ENCODE measurements around the gene GAREM1. TPM values are rescaled to one million over a fixed set of nuclear protein-coding genes. Genes with fewer than 3 reads are reported as not detected.

Gene GAREM1
- polyA plus RNA-seq, 1 of the 3 experiments (the other 2 are of a cell fraction), result 2.8 TPM

- POLR2A ChIA-PET, result no interaction called here
- H4K20me1 ChIP-seq (ENCODE audit: insufficient read depth), result 0 out of 2 replicates have a peak, but pooled peaks cover 3% of the 10 kb centered on the region
- H3K9me2 ChIP-seq, result no peaks in the 10 kb centered on the region
- no peaks in the 10 kb centered on the region for H3F3A ChIP-seq (replicated peaks; ENCODE audit: insufficient read depth)
- no peaks in the 10 kb centered on the region for H3K36me3 ChIP-seq (replicated peaks in 1 of 2; ENCODE audit: control insufficient read depth in 1 of 2, insufficient read depth in 2 of 2, low read length in 1 of 2)
- H3K4me3 ChIP-seq (ENCODE audit: low read depth in 2 of 2, low read length in 1 of 2), result no peak overlapping the region
- no peak overlapping the region for H3K9ac ChIP-seq
- H3K27ac ChIP-seq (ENCODE audit: low read depth in 2 of 2, low read length in 1 of 2), result no peak overlapping the region; a peak in 2 of 4 replicates
- H3K79me2 ChIP-seq (ENCODE audit: insufficient read depth), result peaks cover 10% of the 10 kb centered on the region; the same call in 1 of the 2 replicates
- no peaks in the 10 kb centered on the region for H3K9me3 ChIP-seq
- peaks cover 0 to 15% of the 10 kb centered on the region in 2 experiments; a peak in 2 of 4 replicates for H3K4me1 ChIP-seq (ENCODE audit: control insufficient read depth in 1 of 2, insufficient read depth in 2 of 2, low read depth in 1 of 2, low read length in 1 of 2)
- no peak overlapping the region; the same call in 1 of the 2 replicates for H3K4me2 ChIP-seq
- H2AFZ ChIP-seq (ENCODE audit: low read depth), result no peak overlapping the region
- no peaks in the 10 kb centered on the region for H3K27me3 ChIP-seq (ENCODE audit: insufficient read depth)
- CTCF ChIA-PET, result interaction anchor here (1.0 to 4.3 kb wide), 3 partner anchors 15 to 28 kb away, joined by 3 to 33 read pairs (median 5); partner anchors contain the start of gene GAREM1
- TF ChIP-seq TCF12 (IDR thresholded peaks at IDR 0.05) (no peak), JUND (IDR thresholded peaks at IDR 0.05) (no peak), CTCF (IDR thresholded peaks at IDR 0.05) (no peak), GATA2 (CRISPR knock-in tag; IDR thresholded peaks at IDR 0.05) (no peak), ELF1 (IDR thresholded peaks at IDR 0.05) (no peak), FOSL2 (IDR thresholded peaks at IDR 0.05; ENCODE audit: borderline replicate concordance, low read depth) (no peak), EZH2phosphoT487 (IDR thresholded peaks at IDR 0.05; ENCODE audit: borderline replicate concordance, low read depth) (no peak), TAF1 (IDR thresholded peaks at IDR 0.05; ENCODE audit: borderline replicate concordance, low read depth, low read length) (no peak), SMC3 (IDR thresholded peaks at IDR 0.05; ENCODE audit: low read depth, low read length) (no peak), RCOR1 (IDR thresholded peaks at IDR 0.05; ENCODE audit: low read length) (no peak), RAD21 (IDR thresholded peaks at IDR 0.05; ENCODE audit: low read length) (no peak), GABPA (IDR thresholded peaks at IDR 0.05; ENCODE audit: low read depth) (no peak), YY1 (IDR thresholded peaks at IDR 0.05; ENCODE audit: low read depth) (no peak), RFX5 (IDR thresholded peaks at IDR 0.05; ENCODE audit: low read length) (no peak)
- no peak for DNase-seq
Observed at GRCh38 chr18:32442575-32442974, 28.1 kb downstream of the GAREM1 start.

- CTCF ChIA-PET, result interaction anchor here (0.5 to 4.3 kb wide), 4 partner anchors 14 to 143 kb away, joined by 3 to 33 read pairs (median 4); partner anchors contain the start of gene GAREM1
- 0 out of 2 replicates have a peak, but pooled peaks cover 3% of the 10 kb centered on the region for H4K20me1 ChIP-seq (ENCODE audit: insufficient read depth)
Observed at GRCh38 chr18:32441533-32441932, 29.1 kb downstream of the GAREM1 start.

More at GRCh38 chr18:32441533-32441932, 29.1 kb downstream of the GAREM1 start:
- Histone ChIP-seq H3K9me2 (no peaks in the 10 kb centered on the region), H3K79me2 (ENCODE audit: insufficient read depth) (peaks cover 10% of the 10 kb centered on the region; the same call in 1 of the 2 replicates), H3K4me1 (ENCODE audit: control insufficient read depth in 1 of 2, insufficient read depth in 2 of 2, low read depth in 1 of 2, low read length in 1 of 2) (peaks cover 0 to 12% of the 10 kb centered on the region in 2 experiments; a peak in 2 of 4 replicates), H3K36me3 (replicated peaks in 1 of 2; ENCODE audit: control insufficient read depth in 1 of 2, insufficient read depth in 2 of 2, low read length in 1 of 2) (no peaks in the 10 kb centered on the region), H3K27me3 (ENCODE audit: insufficient read depth) (no peaks in the 10 kb centered on the region), H3K4me2 (no peak overlapping the region), H2AFZ (ENCODE audit: low read depth) (no peak overlapping the region), H3K9ac (no peak overlapping the region), H3K9me3 (no peaks in the 10 kb centered on the region), H3F3A (replicated peaks; ENCODE audit: insufficient read depth) (no peaks in the 10 kb centered on the region), H3K4me3 (ENCODE audit: low read depth in 2 of 2, low read length in 1 of 2) (no peak overlapping the region), H3K27ac (ENCODE audit: low read depth in 2 of 2, low read length in 1 of 2) (no peak overlapping the region)
- DNase-seq, result no peak
- POLR2A ChIA-PET, result no interaction called here
- 91% methylated on average over 8 of the region's 8 CpGs for WGBS (ENCODE audit: low lambda C conversion rate)
- TF ChIP-seq FOSL2 (IDR thresholded peaks at IDR 0.05; ENCODE audit: borderline replicate concordance, low read depth) (no peak), RCOR1 (IDR thresholded peaks at IDR 0.05; ENCODE audit: low read length) (no peak)
